SU-DHL-6 (cell line): ENCODE results near the gene ZFYVE9.
"Not testable (repeated sequence)": the region's sequence is repeated elsewhere in the genome, so short reads cannot be mapped to it uniquely, and the experiment has no call there.

Source experiments
- H2AFZ ChIP-seq: fragments of 200-600 bp; sonication (generic); 2 replicates; pipeline ENCODE4 v1.6.1; 2014; ENCODE audit warnings: low read depth, mild to moderate bottlenecking, moderate library complexity, mixed read lengths, antibody characterized with exemption, low read length; ENCODE audit not compliant: severe bottlenecking
- H3F3A ChIP-seq: fragments of 200-600 bp; shearing (Covaris generic); 2 replicates; pipeline ENCODE4 v1.6.0; 2016; ENCODE audit warnings: antibody characterized with exemption, mild to moderate bottlenecking; ENCODE audit not compliant: insufficient read depth
- H3K27ac ChIP-seq: fragments of 200-600 bp; sonication (generic); 2 replicates; pipeline ENCODE4 v1.5.1; 2016; ENCODE audit warnings: low read depth, mild to moderate bottlenecking, low read length, moderate library complexity, mixed read lengths
- H3K27me3 ChIP-seq: fragments of 200-600 bp; sonication (generic), shearing (Covaris generic); 2 replicates; pipeline ENCODE4 v1.6.0; 2014; ENCODE audit warnings: mild to moderate bottlenecking, low read length
- H3K36me3 ChIP-seq: fragments of 200-600 bp; sonication (generic); 2 replicates; pipeline ENCODE4 v1.6.1; 2014; ENCODE audit warnings: mild to moderate bottlenecking, low read length, mixed read lengths
- H3K4me2 ChIP-seq: fragments of 300-600, 200-600 bp; shearing (Covaris generic), sonication (generic); 2 replicates; pipeline ENCODE4 v1.6.0; 2014; ENCODE audit warnings: low read length, low read depth, mild to moderate bottlenecking; ENCODE audit not compliant: poor library complexity, severe bottlenecking
- H3K4me3 ChIP-seq: fragments of 200-600 bp; sonication (generic); 2 replicates; pipeline ENCODE4 v1.5.1; 2014; ENCODE audit warnings: antibody characterized with exemption, low read length, mild to moderate bottlenecking, mixed read lengths; ENCODE audit not compliant: insufficient read depth, poor library complexity, severe bottlenecking
- H3K79me2 ChIP-seq: fragments of 200-600 bp; sonication (generic); 2 replicates; pipeline ENCODE4 v1.6.1; 2014; ENCODE audit warnings: mild to moderate bottlenecking, low read length, moderate library complexity; ENCODE audit not compliant: insufficient read depth
- H3K9ac ChIP-seq: fragments of 200-600 bp; sonication (generic); 2 replicates; pipeline ENCODE4 v1.7.0; 2014; ENCODE audit warnings: mild to moderate bottlenecking, low read length
- H3K9me2 ChIP-seq: fragments of 200-600 bp; sonication (generic); replicated peaks from 2 replicates; pipeline ENCODE4 v1.6.1; 2014; ENCODE audit warnings: low read length; ENCODE audit not compliant: insufficient read depth
- H3K9me3 ChIP-seq: fragments of 200-600 bp; sonication (generic); 2 replicates; pipeline ENCODE4 v1.6.1; 2014; ENCODE audit warnings: low read length, mixed read lengths; ENCODE audit not compliant: insufficient read depth
- H4K20me1 ChIP-seq: fragments of 200-600 bp; sonication (generic); 2 replicates; pipeline ENCODE4 v1.6.1; 2014; ENCODE audit warnings: low read depth, mild to moderate bottlenecking, antibody characterized with exemption, low read length, moderate library complexity, mixed read lengths
- CTCF ChIP-seq: fragments of 200-600 bp; sonication (generic); IDR thresholded peaks from one replicate; pipeline ENCODE4 v1.5.1; 2017; ENCODE audit warnings: antibody characterized with exemption, mild to moderate bottlenecking, low read length, moderate library complexity; ENCODE audit not compliant: insufficient read depth, poor library complexity, severe bottlenecking
- EZH2phosphoT487 ChIP-seq: fragments of 200-600 bp; sonication (generic), shearing (Covaris generic); conservative IDR thresholded peaks from 2 replicates; pipeline ENCODE4 v1.6.1; 2018; ENCODE audit warnings: mild to moderate bottlenecking, antibody characterized with exemption, low read length, moderate library complexity, mixed read lengths

ZFYVE9 gene

GRCh38 chr1:52141513-52142219 is at the start of gene ZFYVE9:
Gene ZFYVE9, plus strand, starts transcription at chr1:52142089. Its CDS starts 91,118 bp downstream, at chr1:52233207.
- no peak within 1 kb of the TSS for H3K27ac ChIP-seq
- H3K79me2 ChIP-seq: no peaks in the 10 kb centered on the region
- peak within 1 kb of the TSS; percentile 51 for H3K4me3 ChIP-seq
- no peaks in the 10 kb centered on the region for H3K9me3 ChIP-seq
- no peaks in the 10 kb centered on the region for H3K9me2 ChIP-seq
- no peaks in the 10 kb centered on the region for H4K20me1 ChIP-seq
- peak within 1 kb of the TSS; percentile 94 for H2AFZ ChIP-seq
- H3K9ac ChIP-seq: peak within 1 kb of the TSS; percentile 56
- no peaks in the 10 kb centered on the region for H3K36me3 ChIP-seq
- TF ChIP-seq EZH2phosphoT487 (no peak), CTCF (peak; percentile 21)
- no peaks in the 10 kb centered on the region for H3F3A ChIP-seq
- peak within 1 kb of the TSS; percentile 54 for H3K4me2 ChIP-seq
- no peaks in the 10 kb centered on the region for H3K27me3 ChIP-seq

- H3K36me3 ChIP-seq, H3K27me3 ChIP-seq, H4K20me1 ChIP-seq, H3K79me2 ChIP-seq, H3F3A ChIP-seq, H2AFZ ChIP-seq, H3K9me2 ChIP-seq, H3K27ac ChIP-seq, H3K4me3 ChIP-seq, H3K9me3 ChIP-seq, H3K9ac ChIP-seq, H3K4me2 ChIP-seq: not testable (repeated sequence)
Measured at GRCh38 chr1:52094300-52094699, 47.6 kb upstream of the ZFYVE9 start.

GRCh38 chr1:52096216-52096615 is 45.7 kb upstream of the ZFYVE9 start:
- no peak overlapping the region for H3K4me2 ChIP-seq
- no peak overlapping the region for H3K27ac ChIP-seq
- TF ChIP-seq EZH2phosphoT487 (no peak), CTCF (no peak)

GRCh38 chr1:52098139-52098871 is 43.6 kb upstream of the ZFYVE9 start:
- Histone ChIP-seq H3K36me3 (no peaks in the 10 kb centered on the region), H3K27ac (no peak overlapping the region), H3K9me2 (no peaks in the 10 kb centered on the region), H4K20me1 (no peaks in the 10 kb centered on the region), H3K4me3 (no peak overlapping the region), H3K4me2 (no peak overlapping the region), H3K27me3 (no peaks in the 10 kb centered on the region), H3F3A (no peaks in the 10 kb centered on the region), H3K9ac (no peak overlapping the region), H3K9me3 (no peaks in the 10 kb centered on the region), H2AFZ (no peak overlapping the region), H3K79me2 (no peaks in the 10 kb centered on the region)
- TF ChIP-seq EZH2phosphoT487: no peak
- TF ChIP-seq CTCF: no peak

More at GRCh38 chr1:52096216-52096615, 45.7 kb upstream of the ZFYVE9 start:
- no peaks in the 10 kb centered on the region for H3K27me3 ChIP-seq
- no peaks in the 10 kb centered on the region for H3F3A ChIP-seq
- no peak overlapping the region for H3K4me3 ChIP-seq
- H3K9ac ChIP-seq: no peak overlapping the region
- no peaks in the 10 kb centered on the region for H3K9me3 ChIP-seq
- H2AFZ ChIP-seq: no peak overlapping the region
- H3K79me2 ChIP-seq: no peaks in the 10 kb centered on the region
- no peaks in the 10 kb centered on the region for H3K9me2 ChIP-seq
- no peaks in the 10 kb centered on the region for H3K36me3 ChIP-seq
- H4K20me1 ChIP-seq: no peaks in the 10 kb centered on the region
